SIG-M5 (cell line): ENCODE measurements around the gene CTDP1.
"Not testable (repeated sequence)": the region's sequence is repeated elsewhere in the genome, so short reads cannot be mapped to it uniquely, and the experiment has no call there.

Experiments used
- DNase-seq: peaks from one replicate; lab custom pipeline; 2025; lab: John Stamatoyannopoulos, UW

Gene CTDP1

DNA sequence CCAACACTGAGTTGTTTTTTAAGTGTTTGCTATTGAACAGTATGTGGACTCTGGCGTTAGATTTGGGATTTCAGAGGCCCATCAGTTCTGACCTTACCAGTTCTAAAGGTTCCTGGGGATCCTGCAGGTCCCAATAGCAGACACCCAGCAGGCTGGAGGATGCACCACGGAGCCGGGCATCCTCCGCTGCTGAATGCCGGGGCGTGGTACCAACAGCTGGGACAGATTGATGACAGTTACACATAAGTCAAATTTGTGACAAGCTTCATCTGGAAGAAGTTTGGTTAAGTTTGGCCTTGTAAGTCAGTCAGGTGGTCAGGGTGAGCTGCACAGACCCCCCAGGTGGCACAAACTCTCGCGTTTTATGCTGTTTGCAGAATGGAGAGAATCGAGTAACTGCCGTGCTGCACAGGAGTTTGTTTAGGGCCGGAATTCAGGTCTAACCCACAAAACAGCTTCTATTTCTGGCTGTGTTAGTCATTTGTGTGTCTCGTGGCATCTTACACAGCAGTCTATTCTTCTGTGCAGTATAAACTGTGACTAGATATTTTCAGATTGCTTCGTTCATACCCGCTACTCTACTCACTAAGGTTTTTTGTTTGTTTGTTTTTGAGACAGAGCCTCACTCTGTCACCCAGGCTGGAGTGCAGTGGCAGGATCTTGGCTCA lies 19.2 kb downstream of the CTDP1 start:
- no peak for DNase-seq

DNA sequence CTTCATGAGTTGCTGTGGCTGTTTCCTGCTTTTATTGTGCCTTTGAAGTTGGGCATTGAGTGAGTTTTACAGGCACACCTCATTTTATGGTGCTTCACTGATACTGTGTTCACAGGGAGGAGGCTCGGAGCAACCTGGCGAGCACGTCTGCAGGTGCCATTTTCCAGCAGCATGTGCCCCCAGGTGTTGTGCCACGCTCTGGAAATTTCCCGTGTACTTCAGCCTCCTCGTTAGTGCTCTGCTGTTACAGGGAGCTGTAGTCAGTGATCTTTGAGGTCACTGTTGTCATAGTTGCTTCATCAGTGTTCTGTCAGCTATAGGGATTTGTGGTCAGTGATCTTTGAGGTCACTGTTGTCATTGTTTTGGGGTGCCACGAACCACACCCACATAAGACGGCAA lies 20.1 kb downstream of the CTDP1 start:
- DNase-seq = no peak

DNA sequence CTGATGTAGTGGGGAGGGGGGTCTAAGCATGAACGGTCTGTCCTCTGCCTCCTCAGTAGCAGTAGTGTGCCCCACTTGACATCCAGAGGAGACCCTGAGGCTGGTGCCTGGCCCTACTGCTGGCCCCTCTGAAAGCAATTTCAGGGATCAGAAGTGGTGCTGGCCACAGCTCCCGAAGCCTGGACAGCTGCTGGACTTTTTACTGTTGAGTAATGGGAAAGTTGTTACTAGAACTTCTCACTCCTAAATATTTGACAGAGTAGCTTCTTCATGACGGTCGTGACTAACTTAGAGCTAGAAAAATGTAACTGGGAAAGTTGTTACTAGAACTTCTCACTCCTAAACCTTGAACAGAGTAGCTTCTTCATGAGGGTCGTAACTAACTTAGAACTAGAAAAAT lies 23.3 kb downstream of the CTDP1 start:
- no peak for DNase-seq

DNA sequence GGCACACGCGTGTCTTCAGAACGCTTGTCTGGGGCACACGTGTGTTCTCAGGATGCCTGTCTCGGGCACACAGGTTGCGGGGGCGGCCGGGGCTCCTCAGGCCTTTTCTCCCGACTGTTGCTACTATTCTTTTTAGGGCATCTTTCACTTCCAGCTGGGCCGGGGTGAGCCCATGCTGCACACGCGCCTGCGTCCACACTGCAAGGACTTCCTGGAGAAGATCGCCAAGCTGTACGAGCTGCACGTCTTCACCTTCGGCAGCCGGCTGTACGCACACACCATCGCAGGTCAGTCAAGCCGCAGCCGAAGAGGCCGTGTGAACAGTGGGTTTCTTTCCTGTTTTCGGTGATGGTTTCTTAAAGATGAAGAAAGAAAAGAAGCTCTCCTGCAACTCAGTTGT lies 25.0 kb downstream of the CTDP1 start:
- DNase-seq = no peak

DNA sequence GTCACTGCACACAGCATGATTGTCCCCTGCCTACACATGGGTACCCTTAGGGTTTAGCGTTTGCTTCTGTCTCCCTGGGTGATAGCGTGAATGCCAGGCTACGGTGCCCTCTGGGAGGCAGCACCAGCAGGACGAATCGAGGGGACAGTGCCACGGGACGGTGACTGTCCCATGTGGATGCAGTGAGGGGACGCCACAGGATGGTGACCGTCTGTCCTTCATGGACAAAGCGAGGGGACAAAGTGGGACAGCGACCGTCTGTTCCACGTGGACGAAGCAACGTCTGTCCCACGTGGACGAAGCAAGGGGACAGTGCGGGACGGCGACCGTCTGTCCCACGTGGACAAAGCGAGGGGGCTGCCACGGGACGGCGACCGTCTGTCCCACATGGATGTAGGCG lies 25.7 kb downstream of the CTDP1 start:
- DNase-seq = no peak

DNA sequence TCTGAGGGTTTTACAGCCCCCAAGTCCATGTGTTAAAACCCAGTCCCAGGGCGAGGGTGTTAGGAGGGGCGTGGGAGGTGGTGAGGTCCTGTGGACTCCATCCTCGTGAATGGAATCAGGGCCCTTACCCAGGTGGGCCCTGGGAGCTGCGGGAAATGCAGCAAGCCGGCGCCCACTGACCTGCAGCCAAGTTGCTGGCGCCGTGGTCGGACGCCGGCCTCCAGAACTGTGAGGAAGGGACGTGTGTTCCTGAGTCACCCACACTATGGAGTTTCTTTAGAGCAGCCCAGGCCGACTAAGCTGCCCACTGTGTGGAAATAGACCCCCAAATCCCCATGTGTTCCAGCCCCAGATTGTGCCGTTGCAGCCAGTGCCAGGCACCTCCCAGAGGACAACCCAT lies 26.4 kb downstream of the CTDP1 start:
- DNase-seq = no peak

DNA sequence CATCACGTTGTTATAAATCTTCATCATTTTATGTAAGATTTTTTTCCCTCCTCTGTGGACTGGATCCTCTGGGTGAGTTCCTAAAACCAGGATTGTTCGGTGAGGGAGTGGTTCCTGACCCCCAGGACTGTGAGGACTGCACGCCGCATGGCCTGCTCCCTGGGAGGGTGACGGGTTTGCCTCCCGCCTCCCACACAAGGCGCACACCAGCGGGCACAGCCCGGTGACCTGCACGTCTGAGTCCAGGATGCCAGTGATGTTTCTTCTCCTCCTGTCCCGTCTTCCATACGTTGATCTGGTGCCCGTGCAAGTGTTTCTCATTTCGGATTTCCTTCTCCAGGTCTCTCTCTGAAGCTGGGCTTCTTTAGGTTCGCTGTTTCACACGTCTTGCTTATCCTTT lies 27.1 kb downstream of the CTDP1 start:
- no peak for DNase-seq

DNA sequence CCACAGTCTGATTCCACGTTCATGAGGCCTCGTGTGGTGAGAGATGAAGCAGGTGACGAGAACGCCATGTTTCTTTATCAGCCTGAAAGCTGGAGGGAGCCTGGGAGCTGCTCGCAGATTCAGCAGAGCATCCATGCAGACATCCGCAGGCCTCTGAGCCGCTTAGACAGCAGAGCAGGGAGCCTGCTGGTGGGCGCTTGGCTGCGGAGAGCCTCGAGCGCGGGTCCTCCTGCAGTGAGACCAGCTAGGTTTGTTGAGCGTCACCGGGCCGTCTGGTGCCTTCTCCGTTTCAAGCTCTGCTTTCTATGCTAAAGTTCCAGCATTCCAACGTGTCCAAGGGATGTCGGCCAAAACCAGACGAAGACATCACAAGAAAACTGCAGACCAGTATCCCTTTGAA lies 27.6 kb downstream of the CTDP1 start:
- DNase-seq = no peak

DNA sequence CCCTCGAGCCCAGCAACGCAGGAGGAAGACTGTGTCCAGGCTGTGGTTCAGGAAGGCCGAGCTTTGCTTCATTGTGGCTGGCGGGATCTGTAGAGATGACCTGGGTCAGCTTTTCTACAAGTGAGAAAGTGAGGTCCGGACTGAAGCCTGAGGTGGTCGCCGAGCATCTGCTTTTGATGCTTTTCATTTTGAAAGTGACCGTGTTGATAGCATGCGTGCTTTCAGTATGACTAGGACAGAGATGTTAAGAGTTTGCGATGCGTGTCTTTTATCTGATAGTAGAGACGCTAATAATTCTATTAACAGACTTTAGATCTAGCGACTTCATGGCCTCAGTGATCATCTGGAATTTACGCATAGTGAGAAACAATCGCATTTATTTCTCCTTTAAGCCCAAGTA lies 28.1 kb downstream of the CTDP1 start:
- no peak for DNase-seq

DNA sequence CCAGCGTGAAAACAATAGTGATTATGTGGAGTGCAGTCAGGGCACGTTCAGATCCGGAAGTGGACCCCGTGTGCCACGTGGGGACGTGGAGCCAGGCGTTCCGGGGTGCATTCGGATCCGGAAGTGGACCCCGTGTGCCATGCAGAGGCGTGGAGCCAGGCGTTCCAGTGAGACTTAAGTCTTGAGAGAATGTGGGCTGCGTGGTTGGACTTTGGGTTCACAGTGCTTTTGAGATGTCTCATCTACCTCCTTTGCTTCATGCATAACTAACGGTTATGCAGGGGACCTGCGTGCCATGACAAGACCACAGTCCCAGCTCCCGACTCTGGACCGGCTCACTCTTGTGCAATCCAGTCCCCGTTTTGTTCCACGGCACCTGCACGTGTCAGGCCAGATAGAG lies 28.8 kb downstream of the CTDP1 start:
- DNase-seq = no peak

DNA sequence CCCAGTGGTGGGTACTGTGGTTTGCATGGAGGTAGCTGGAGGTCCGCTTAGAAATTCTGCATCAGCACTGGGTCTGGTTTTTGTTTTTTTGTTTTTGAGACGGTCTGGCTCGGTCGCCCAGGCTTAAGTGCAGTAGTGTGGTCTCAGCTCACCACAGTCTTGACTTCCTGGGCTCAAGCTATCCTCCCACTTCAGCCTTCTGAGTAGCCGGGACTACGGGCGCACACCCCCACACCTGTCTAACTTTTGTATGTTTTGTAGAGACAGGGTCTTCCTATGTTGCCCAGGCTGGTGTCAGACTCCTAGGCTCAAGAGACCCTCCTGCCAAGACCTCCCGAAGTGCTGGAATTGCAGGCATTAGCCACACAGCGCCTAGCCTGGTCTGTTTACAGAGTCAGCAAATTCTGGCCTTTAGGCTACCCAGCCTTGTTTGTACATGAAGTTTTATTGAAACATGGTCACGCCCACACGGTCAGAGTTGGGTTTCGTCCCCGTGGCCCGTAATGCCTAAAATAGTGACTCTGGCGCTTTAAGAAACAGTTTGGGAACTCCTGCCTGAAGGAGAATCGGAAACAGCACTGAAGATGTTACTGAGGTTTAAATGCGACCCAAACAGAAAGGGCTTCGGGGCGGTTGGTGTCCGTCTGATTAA lies 32.7 kb downstream of the CTDP1 start:
- no peak for DNase-seq

DNA sequence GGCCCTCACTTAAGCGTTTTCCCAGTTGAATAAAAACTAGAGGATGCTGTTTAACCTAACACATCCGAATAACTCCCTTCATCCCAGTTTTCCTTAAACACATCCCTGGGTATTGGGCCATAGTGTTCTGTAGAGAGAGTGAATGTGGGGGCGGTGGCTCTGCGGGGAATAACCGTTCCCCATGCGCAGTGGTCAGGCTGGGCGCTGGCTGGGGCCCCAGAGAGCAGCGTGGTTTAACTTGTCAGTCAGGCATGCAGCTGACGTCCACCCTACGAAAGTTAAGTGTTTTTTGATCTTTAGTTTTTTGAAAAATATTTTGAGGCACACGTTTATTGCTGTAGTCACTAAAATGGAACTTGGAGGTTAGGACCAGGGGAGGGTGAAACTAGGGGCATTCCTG lies 33.7 kb downstream of the CTDP1 start:
- DNase-seq = no peak

DNA sequence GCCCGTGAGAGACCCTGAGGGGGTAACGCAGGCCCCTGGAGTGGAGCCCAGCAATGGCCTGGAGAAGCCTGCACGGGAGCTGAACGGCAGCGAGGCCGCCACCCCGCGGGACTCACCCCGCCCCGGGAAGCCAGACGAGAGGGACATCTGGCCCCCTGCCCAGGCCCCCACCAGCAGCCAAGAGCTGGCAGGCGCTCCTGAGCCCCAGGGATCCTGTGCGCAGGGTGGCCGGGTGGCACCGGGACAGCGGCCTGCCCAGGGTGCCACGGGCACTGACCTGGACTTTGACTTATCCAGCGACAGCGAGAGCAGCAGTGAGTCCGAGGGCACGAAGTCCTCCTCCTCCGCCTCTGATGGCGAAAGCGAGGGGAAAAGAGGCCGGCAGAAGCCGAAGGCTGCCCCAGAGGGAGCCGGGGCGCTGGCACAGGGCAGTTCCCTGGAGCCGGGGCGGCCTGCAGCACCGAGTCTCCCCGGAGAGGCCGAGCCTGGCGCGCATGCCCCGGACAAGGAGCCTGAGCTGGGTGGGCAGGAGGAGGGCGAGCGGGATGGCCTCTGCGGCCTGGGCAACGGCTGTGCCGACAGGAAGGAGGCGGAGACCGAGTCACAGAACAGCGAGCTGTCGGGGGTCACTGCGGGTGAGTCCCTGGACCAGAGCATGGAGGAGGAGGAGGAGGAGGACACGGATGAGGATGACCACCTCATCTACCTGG lies 35.1 kb downstream of the CTDP1 start:
- no peak for DNase-seq

DNA sequence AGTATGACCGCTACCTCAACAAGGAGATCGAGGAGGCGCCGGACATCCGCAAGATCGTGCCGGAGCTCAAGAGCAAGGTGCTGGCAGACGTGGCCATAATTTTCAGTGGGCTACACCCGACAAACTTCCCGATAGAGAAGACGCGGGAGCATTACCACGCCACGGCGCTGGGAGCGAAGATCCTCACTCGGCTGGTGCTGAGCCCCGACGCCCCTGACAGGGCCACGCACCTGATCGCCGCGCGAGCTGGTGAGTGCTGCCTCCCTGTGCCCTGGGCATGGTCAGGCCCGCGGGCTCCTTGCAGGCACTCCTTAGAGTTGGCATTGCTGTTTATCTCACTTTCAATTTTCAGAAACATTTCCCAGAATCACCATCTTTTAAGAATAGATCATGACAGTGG lies 35.7 kb downstream of the CTDP1 start:
- no peak for DNase-seq

DNA sequence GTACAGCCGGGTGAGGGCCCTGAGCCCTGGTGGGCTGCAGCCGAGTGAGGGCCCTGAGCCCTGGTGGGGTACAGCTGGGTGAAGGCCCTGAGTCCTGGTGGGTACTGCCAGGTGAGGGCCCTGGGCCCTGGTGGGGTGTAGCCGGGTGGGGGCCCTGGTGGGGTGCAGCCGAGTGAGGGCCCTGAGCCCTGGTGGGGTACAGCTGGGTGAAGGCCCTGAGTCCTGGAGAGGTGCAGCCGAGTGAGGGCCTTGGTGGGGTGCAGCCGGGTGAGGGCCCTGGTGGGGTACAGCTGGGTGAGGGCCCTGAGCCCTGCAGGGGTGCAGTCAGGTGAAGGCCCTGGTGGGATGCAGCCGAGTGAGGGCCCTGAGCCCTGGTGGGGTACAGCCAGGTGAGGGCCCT lies 37.5 kb downstream of the CTDP1 start:
- DNase-seq = no peak

DNA sequence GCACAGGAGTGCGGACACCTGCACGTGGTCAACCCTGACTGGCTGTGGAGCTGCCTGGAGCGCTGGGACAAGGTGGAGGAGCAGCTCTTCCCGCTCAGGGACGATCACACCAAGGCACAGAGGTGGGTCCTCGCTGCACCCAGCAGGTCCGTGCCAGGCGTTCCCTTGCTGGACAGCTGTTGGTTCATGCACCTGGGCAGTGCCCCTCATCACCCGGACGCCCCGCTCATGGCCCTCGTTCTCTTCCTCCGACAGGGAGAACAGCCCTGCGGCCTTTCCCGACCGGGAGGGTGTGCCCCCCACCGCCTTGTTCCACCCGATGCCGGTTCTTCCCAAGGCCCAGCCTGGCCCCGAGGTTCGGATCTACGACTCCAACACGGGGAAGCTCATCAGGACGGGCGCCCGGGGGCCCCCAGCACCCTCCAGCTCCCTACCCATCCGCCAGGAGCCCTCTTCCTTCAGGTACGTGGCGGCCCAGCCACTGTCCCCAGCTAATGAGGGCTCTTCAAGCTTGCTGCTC lies 38.0 kb downstream of the CTDP1 start:
- no peak for DNase-seq

DNA sequence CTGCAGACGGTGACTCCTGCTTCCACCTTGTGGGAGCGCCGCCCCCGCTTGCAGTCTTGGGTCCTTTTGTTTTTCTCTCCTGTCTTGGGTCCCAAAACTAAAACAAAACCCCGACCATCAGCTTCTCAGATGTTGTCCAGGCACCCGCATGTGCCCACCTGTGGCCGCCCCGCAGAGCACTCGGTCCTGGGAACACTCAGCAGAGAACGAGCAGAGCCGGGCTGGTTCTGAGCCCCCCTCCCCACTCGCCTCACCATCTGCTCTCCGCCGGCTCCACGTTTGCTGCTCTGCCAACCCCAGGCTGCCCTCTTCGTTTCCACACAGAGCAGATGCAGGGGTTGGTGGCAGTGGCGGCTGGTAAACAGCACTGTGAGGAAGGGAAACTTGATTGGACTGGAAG lies 38.5 kb downstream of the CTDP1 start:
- no peak for DNase-seq

DNA sequence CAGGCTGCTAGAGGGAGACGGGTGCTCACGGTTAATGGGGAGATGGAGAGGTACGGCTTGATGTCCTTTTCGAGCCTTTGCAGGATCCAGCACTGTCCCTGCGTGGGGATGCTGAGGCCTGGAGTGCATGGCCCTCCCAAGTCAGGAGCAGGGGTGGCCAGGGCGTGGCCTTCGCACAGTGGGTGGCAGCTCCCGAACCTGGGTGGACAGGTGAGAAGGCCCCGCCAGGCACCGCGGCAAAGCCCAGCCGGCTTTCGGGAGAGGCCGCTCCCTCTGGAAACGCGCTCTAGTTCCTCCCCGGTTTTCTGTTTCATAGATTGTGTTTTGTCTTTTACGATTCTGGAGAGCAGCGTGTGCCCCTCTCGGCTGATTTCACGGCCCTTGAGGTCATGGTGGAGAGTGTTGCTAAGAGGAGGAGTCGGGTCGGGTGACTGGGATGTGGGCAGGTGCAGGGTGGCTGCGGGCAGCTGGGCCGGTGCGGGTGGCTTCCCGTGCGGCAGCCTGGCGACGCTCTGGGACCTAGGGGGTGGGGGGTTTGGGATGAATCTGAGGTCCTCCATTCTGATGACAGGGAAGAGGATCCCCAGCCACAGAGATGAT lies 39.4 kb downstream of the CTDP1 start:
- no peak for DNase-seq

DNA sequence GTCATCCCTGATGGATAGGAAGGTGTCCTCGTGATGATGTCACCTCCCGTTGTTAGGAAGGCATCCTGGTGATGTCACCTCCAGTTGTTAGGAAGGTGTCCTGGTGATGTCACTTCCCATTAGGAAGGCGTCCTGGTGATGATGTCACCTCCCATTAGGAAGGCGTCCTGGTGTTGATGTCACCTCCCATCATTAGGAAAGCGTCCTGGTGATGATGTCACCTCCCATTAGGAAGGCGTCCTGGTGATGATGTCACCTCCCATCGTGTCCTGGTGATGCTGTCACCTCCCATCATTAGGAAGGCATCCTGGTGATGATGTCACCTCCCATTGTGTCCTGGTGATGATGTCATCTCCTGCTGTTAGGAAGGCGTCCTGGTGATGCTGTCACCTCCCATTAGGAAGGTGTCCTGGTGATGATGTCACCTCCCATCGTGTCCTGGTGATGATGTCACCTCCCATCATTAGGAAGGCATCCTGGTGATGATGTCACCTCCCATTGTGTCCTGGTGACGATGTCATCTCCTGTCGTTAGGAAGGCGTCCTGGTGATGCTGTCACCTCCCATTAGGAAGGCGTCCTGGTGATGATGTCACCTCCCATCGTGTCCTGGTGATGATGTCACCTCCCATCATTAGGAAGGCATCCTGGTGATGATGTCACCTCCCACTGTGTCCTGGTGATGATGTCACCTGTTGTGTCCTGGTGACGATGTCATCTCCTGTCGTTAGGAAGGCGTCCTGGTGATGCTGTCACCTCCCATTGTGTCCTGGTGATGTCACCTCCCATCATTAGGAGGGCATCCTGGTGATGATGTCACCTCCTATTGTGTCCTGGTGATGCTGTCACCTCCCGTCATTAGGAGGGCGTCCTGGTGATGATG lies 40.1 kb downstream of the CTDP1 start:
- DNase-seq = not testable (repeated sequence)

DNA sequence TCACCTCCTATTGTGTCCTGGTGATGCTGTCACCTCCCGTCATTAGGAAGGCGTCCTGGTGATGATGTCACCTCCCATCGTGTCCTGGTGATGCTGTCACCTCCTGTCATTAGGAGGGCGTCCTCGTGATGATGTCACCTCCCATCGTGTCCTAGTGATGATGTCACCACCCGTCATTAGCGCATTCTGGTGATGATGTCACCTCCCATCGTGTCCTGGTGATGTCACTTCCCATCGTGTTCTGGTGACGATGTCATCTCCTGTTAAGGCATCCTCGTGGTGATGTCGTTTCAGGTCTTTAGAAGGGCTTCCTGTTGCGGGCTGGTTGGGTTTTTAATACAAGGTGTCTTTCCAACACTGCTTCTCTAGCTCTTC lies 40.7 kb downstream of the CTDP1 start:
- DNase-seq = no peak

DNA sequence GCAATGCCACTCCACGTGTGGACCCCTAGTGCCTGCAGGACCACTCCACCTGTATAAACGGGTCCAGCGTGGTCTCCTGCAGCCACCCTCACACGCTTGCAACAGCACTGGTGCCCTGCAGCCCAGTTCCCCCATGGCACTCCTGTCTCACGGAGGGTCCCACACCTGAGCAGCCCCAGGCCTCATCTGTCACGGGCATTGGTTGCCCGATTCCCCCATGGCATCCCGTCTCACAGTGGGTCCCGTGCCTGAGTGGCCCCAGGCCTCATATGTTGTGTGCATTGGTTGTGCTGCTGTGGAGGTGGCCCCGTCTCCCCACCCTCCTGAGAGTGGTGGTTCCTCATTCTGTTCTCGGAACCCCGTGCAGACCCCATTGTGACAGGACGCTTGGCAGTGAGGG lies 43.4 kb downstream of the CTDP1 start:
- no peak for DNase-seq

DNA sequence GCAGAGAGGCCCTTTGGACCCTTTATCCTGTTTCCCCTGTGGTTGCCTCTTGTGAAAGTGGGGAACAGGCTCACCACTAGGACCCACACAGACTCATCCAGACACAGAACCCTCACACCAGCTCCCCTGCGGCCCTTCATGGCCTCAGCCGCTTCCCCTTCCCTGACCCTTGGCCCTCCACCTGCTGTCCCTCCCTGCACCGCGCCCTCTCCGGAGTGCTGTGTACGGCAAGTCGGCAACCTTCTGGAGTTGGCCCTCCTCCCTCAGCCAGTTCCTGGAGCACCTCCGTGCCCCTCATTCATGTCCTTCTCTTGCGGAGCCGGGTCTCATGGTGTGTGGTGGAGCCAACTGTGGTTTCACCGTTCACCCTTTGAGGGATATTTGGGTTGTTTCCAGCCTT lies 44.0 kb downstream of the CTDP1 start:
- no peak for DNase-seq
